ENCODE measurements around the gene FBXL13.
"Not testable (repeated sequence)": the region's sequence is repeated elsewhere in the genome, so short reads cannot be mapped to it uniquely, and the experiment has no call there.

FBXL13 gene

GRCh38 chr7:102859084-102859798, 215.4 kb downstream of the FBXL13 start:
- no peak for DNase-seq (ENCODE audit: low read depth in 3 of 3)

- no peak for DNase-seq (ENCODE audit: low read depth in 3 of 3)
These were observed 218.6 kb downstream of the FBXL13 start for GRCh38 chr7:102856036-102856435.

DNA sequence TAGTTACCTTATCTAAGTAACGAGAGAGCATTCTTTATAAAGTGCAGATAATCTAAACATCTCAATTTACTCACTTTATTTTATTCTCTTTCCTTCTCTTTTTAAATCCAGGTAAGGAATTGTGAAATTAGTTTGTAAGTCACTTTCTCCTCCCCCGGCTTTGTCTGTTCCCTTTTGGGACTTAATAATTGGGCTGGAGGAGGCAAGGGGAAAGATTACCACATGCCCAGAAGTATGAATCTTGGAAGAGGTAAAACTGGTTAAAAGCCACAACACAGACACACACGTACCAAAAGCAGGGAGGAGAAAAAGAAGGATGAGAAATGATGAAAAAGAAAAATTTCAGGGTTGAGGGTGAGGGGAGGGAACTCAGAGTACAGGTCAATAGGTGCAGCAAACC, 225.1 kb downstream of the FBXL13 start:
- DNase-seq (ENCODE audit: low read depth in 3 of 3): no peak

- no peak for DNase-seq (ENCODE audit: low read depth in 3 of 3)
These were observed 225.5 kb downstream of the FBXL13 start for GRCh38 chr7:102849079-102849478.

DNA sequence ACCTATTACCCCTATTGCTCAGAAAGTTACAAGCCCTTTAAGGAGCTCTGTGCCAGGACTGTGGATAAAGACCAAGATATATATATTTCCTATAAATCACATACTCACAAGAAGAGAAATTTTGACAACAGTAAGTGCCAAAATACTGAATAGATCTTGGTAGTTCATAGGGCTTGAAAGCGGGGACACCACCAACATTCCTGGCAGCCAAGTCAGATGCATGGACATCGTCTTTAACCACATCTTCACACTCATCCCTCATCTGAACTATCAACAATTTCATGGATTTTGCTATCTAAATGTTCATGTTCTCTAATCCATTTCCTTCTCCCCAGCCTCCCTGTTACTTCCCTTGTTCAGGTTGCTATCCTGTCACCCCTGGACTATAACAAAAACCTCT, 229.2 kb downstream of the FBXL13 start:
- DNase-seq (ENCODE audit: low read depth in 3 of 3): no peak

- DNase-seq (ENCODE audit: low read depth in 3 of 3): no peak
These were observed 230.7 kb downstream of the FBXL13 start for GRCh38 chr7:102843850-102844249.

DNA sequence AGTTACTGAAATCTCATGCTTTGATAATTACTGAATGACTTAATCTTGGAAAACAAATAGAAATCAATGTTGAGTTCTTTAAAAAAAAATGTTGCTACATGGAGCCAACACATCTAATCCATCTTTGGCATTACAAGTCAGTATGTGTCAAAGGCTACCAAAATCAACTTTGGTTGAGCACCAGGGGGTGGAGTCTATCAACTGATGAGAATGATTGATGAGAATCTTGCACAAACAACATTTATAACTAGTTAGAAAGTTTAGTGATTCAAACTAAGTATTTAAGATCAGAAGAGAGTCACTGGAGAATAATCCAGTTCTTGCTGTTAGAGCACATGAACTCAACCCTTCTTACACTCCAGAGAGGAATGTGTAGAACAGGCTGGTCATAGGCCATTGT, 232.3 kb downstream of the FBXL13 start:
- DNase-seq (ENCODE audit: low read depth in 3 of 3): no peak

GRCh38 chr7:102841290-102841689, 233.3 kb downstream of the FBXL13 start:
- DNase-seq (ENCODE audit: low read depth in 3 of 3): no peak

GRCh38 chr7:102840404-102840803, 234.2 kb downstream of the FBXL13 start:
- DNase-seq (ENCODE audit: low read depth in 3 of 3): no peak

DNA sequence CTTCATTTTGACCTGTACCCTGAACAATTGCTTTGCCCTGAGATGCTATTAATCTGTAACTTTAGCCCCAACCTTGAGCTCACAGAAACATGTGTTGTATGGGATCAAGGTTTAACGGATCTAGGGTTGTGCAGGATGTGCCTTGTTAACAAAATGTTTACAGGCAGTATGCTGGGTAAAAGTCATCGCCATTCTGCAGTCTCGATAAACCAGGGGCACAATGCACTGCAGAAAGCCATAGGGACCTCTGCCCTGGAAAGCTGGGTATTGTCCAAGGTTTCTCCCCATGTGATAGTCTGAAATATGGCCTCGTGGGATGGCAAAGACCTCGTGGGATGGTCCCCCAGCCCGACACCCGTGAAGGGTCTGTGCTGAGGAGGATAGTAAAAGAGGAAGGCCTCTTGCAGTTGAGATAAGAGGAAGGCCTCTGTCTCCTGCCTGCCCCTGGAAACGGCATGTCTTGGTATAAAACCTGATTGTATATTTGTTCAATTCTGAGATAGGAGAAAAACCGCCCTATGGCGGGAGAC, 236.0 kb downstream of the FBXL13 start:
- DNase-seq (ENCODE audit: low read depth in 3 of 3): not testable (repeated sequence)

DNA sequence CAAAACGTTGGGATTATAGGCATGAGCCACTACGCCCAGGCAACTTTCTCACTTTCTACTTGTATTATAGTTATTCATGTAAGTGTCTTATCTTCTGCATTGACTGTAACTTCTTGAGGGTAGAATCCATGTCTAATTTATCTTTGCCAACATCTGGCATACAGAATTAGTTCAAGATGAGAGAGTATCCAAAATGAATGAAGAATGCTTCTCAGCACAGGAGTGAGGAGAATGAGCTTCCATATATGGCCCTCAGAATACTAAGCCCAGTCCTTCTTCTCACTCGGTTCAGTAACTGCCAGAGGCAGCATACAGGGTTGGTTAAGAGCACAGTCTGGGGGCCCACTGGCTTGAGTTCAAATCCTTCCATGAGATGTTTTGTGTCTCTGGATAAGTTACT, 236.8 kb downstream of the FBXL13 start:
- no peak for DNase-seq (ENCODE audit: low read depth in 3 of 3)

DNA sequence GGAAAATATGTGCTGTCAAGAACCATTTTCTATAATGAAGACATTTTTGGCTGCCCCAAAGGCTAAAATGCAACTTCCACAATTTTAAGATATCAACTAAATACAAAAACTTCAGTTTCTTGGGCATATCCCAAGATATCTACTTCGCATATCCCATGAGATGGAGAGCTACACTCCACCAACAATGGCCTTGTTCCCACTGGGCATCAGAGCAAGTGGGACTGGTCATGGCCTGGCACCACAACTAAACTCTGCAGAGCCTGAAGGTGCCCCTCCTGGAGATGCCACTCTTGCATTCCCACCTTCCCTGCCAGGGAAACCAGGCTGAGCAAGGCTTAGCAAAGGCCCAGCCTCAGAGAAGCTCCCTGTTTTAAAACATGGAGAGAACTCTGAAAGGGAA, 237.6 kb downstream of the FBXL13 start:
- no peak for DNase-seq (ENCODE audit: low read depth in 3 of 3)

DNA sequence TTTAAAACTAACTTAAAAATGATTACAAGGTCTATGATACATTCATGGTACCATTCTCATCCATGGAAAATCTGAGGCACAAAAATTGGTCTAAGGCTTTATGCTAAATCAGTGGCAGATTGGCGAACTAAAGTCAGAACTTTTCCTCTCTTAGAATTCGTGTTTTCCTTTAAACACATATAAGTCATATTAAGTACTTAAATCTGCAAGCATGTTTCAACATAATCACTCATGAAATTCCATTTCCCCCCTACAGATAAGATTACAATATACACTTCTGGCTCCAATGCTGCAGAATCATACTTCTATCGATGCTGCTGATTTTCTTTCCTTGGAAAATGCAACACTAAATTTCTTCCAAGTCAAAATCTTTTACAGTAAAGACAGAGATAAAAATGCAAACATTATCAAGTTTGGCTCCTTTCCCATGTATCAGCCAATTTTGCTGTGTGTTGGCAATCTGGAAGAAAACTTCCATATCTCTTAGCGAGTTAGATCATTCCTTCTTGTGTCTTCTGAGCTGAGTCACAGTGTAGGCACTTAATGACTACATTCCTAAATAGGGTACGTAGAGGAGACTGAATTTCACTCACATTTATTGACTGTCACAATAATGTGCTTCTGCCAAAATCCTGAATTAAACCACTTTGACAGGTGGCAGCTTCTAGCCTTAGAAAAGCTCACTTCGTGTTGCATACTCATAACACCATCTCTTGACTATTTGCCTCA, 238.2 kb downstream of the FBXL13 start:
- DNase-seq (ENCODE audit: low read depth in 3 of 3): no peak

DNA sequence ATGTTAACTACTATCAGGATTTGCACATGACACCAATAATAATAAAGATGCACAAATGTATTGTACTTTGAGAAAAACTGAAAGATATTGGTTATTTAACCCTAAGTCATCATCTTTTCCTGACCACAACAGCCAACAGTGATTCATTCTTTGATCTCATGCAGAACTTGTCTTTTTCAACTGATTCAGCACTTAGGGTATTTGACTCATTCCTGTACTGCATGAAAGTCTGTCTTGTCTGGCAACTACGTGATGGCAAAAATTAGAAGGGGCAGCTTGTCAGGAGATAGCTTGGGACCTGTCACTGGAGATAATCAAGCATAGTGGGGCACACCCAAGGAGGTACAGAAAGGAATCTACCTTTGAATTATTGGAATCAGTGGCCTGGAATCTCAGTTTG, 239.6 kb downstream of the FBXL13 start:
- no peak for DNase-seq (ENCODE audit: low read depth in 3 of 3)

- no peak for DNase-seq (ENCODE audit: low read depth in 3 of 3)
These were observed 240.1 kb downstream of the FBXL13 start for GRCh38 chr7:102834466-102834865.

DNA sequence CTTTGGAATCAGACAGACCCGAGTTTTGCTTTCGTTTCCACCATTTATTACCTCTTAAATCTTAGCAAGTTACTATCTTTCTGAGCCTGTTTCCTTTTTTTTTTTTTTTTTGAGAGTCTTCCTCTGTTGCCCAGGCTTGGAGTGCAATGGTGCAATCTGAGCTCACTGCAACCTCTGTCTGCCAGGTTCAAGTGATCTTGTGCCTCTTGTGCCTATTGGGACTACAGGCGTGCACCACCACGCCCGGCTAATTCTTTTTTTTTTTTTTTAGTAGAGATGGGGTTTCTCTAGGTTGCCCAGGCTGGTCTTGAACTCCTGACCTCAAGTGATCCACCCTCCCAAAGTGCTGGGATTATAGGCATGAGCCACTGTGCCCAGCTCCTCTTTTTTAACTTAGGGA, 241.3 kb downstream of the FBXL13 start:
- DNase-seq (ENCODE audit: low read depth in 3 of 3): no peak

DNA sequence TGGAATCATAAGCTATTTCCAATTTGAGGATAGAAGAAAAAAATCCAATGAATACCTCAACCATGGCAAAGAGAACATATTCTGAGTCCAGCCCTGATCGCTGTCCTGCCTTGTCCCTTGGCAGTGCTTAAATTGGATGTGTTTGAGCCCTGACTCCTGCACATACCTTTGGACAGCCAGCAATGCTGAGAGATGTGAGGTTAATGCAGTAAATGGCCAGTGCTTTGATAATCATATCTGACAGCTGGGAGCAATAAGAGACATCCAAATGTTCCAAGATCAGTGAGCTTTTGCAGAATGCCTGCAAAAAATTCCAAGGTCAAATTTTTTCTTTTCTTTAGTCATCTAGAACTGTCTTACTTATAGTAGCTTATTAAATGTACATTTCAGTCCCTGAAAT, 241.9 kb downstream of the FBXL13 start:
- no peak for DNase-seq (ENCODE audit: low read depth in 3 of 3)

GRCh38 chr7:102830197-102830596, 244.4 kb downstream of the FBXL13 start:
- DNase-seq (ENCODE audit: low read depth in 3 of 3): no peak

- no peak for DNase-seq (ENCODE audit: low read depth in 3 of 3)
These were observed 245.5 kb downstream of the FBXL13 start for GRCh38 chr7:102829075-102829474.

DNA sequence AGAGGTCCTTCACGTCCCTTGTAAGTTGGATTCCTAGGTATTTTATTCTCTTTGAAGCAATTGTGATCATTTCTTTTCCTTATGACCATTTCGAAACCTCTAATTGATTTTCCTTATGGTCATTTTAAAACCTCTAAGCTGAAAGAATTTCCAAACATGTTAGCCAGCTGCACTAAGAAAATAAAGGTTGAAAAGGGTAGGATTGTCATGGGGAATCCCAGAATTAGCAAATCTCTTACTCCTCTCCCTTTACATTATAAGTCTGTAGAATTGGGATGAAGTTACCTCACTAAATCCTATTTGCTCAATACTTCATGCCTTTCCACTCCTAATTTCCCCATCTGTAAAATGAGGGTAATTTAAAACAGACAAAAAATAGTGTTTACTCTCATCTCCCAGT, 246.3 kb downstream of the FBXL13 start:
- DNase-seq (ENCODE audit: low read depth in 3 of 3): no peak

GRCh38 chr7:102823390-102824119, 251.0 kb downstream of the FBXL13 start:
- DNase-seq (ENCODE audit: low read depth in 3 of 3): no peak

- no peak for DNase-seq (ENCODE audit: low read depth in 3 of 3)
These were observed 252.4 kb downstream of the FBXL13 start for GRCh38 chr7:102821994-102822747.
